HEK293 (cell line): Measurements from ENCODE around the gene SLC44A1.

Experiments used
- MEIS1 ChIP-seq: sonication (generic); formaldehyde crosslinking; IDR thresholded peaks from 2 replicates; pipeline ENCODE4 v1.8.1; 2022; ENCODE audit warnings: missing genetic modification reagents, mild to moderate bottlenecking, borderline replicate concordance
- YY1 ChIP-seq: fragments of 450-650 bp; formaldehyde crosslinking; IDR thresholded peaks from 2 replicates; pipeline ENCODE4 v1.5.1; 2018; ENCODE audit warnings: missing biosample characterization, missing genetic modification characterization
- ZNF670 ChIP-seq: fragments of 450-650 bp; formaldehyde crosslinking; IDR thresholded peaks from 2 replicates; pipeline ENCODE4 v1.5.1; 2016; ENCODE audit warnings: missing biosample characterization, missing genetic modification characterization, low read depth
- ZSCAN30 ChIP-seq: fragments of 450-650 bp; IDR thresholded peaks from 2 replicates; pipeline ENCODE4 v1.5.1; 2018; ENCODE audit warnings: missing biosample characterization, mild to moderate bottlenecking, missing genetic modification characterization, moderate library complexity
- TF ChIP-seq, protein P1 (sequence below): fragments of 450-650 bp; formaldehyde crosslinking; IDR thresholded peaks from 2 replicates; pipeline ENCODE4 v1.5.1; 2017; ENCODE audit warnings: missing biosample characterization, missing genetic modification characterization

GRCh38 chr9:105278751-105279150 lies 34.3 kb downstream of the SLC44A1 start:
- TF ChIP-seq ZSCAN30 (no peak), MEIS1 (no peak), YY1 (tag by site-specific recombination) (no peak), ZNF670 (tag by site-specific recombination) (no peak)
- TF ChIP-seq, protein P1, sequence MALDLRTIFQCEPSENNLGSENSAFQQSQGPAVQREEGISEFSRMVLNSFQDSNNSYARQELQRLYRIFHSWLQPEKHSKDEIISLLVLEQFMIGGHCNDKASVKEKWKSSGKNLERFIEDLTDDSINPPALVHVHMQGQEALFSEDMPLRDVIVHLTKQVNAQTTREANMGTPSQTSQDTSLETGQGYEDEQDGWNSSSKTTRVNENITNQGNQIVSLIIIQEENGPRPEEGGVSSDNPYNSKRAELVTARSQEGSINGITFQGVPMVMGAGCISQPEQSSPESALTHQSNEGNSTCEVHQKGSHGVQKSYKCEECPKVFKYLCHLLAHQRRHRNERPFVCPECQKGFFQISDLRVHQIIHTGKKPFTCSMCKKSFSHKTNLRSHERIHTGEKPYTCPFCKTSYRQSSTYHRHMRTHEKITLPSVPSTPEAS (tag by site-specific recombination), result no peak
